ENCODE measurements around the gene PSMB8.

Gene PSMB8

GRCh38 chr6:32796848-32797776 is 46.7 kb downstream of the PSMB8 start:
- no peak for DNase-seq (ENCODE audit: insufficient read length, low spot score)
- peak; percentile 85 for TF ChIP-seq CTCF (IDR thresholded peaks at IDR 0.05; ENCODE audit: insufficient read depth, missing control alignments)
- FAIRE-seq: no peak

GRCh38 chr6:32794510-32794909 is 49.3 kb downstream of the PSMB8 start:
- FAIRE-seq (no peak), DNase-seq (ENCODE audit: insufficient read length, low spot score) (no peak)
- TF ChIP-seq CTCF (IDR thresholded peaks at IDR 0.05; ENCODE audit: insufficient read depth, missing control alignments): no peak

- no peak for FAIRE-seq
- no peak for DNase-seq (ENCODE audit: insufficient read length, low spot score)
- no peak for TF ChIP-seq CTCF (IDR thresholded peaks at IDR 0.05; ENCODE audit: insufficient read depth, missing control alignments)
Observed at GRCh38 chr6:32792901-32793435, 50.9 kb downstream of the PSMB8 start.

Measured in D721Med (cell line).